Stimulated activated CD8-positive, alpha-beta memory T cell treated with anti-CD3 and anti-CD28 coated beads, Interleukin-15, amount 100 ng/mL, for 1 hour (primary cell): Measurements from ENCODE around the gene GMNC.

Experiments
- DNase-seq: peaks from one replicate; pipeline ENCODE4 v3.0.0-alpha.2; 2020; ENCODE audit warnings: low read depth

The GMNC gene

GRCh38 chr3:190849607-190850006, 12.9 kb downstream of the GMNC start:
- DNase-seq, result no peak

- no peak for DNase-seq
These were observed 13.6 kb downstream of the GMNC start for GRCh38 chr3:190848870-190849269.

GRCh38 chr3:190847436-190847835, 15.1 kb downstream of the GMNC start:
- DNase-seq, result no peak

GRCh38 chr3:190840146-190840545, 22.3 kb downstream of the GMNC start:
- DNase-seq, result no peak

GRCh38 chr3:190831225-190831624, 31.3 kb downstream of the GMNC start:
- DNase-seq, result no peak

GRCh38 chr3:190830031-190830430, 32.5 kb downstream of the GMNC start:
- DNase-seq, result no peak

- no peak for DNase-seq
These were observed 36.5 kb downstream of the GMNC start for GRCh38 chr3:190826018-190826417.

- no peak for DNase-seq
These were observed 37.0 kb downstream of the GMNC start for GRCh38 chr3:190825386-190826016.

- DNase-seq, result no peak
These were observed 50.6 kb downstream of the GMNC start for GRCh38 chr3:190811775-190812480.

GRCh38 chr3:190810957-190811356, 51.5 kb downstream of the GMNC start:
- DNase-seq, result no peak

- DNase-seq, result no peak
These were observed 53.1 kb downstream of the GMNC start for GRCh38 chr3:190809351-190809750.

- no peak for DNase-seq
These were observed 54.6 kb downstream of the GMNC start for GRCh38 chr3:190807719-190808375.
